Thymus (tissue), 11 donors: ENCODE results near the gene BTN3A1. TPM values are rescaled to one million over a fixed set of nuclear protein-coding genes. Genes with fewer than 3 reads are reported as not detected.
"Not testable (repeated sequence)": the region's sequence is repeated elsewhere in the genome, so short reads cannot be mapped to it uniquely, and the experiment has no call there.

Experiments used
- DNase-seq, 9 donors: peaks; one replicate each; pipeline ENCODE4 v3.0.0-alpha.2; 2013; ENCODE audit warnings: low spot score in 9 of 9, low read depth in 6 of 9, missing footprints in 1 of 9
- H3K27ac ChIP-seq, 2 donors: one replicate each; pipeline ENCODE4 v1.5.1; 2013; ENCODE audit warnings: control low read depth in 1 of 2, low read depth in 1 of 2, low read length in 1 of 2, mild to moderate bottlenecking in 1 of 2, moderate library complexity in 1 of 2
- H3K27me3 ChIP-seq, 2 donors: one replicate each; pipeline ENCODE4 v1.5.1; 2013; ENCODE audit warnings: low read length in 1 of 2; ENCODE audit not compliant: control insufficient read depth in 2 of 2, insufficient read depth in 1 of 2
- H3K36me3 ChIP-seq, 2 donors: one replicate each; pipeline ENCODE4 v1.5.1; 2013; ENCODE audit warnings: low read length in 1 of 2, mild to moderate bottlenecking in 1 of 2, moderate library complexity in 1 of 2; ENCODE audit not compliant: control insufficient read depth in 2 of 2, insufficient read depth in 2 of 2
- H3K4me1 ChIP-seq, 2 donors: one replicate each; pipeline ENCODE4 v1.5.1; 2013; ENCODE audit warnings: low read length in 2 of 2; ENCODE audit not compliant: control insufficient read depth in 2 of 2, insufficient read depth in 2 of 2
- H3K4me3 ChIP-seq, 2 donors: one replicate each; pipeline ENCODE4 v1.5.1; 2013; ENCODE audit warnings: low read length in 2 of 2, control low read depth in 1 of 2, mild to moderate bottlenecking in 1 of 2
- H3K9me3 ChIP-seq, 2 donors: one replicate each; pipeline ENCODE4 v1.5.1; 2013; ENCODE audit warnings: low read length in 1 of 2, mild to moderate bottlenecking in 1 of 2; ENCODE audit not compliant: control insufficient read depth in 2 of 2, insufficient read depth in 1 of 2
- WGBS: extraction: QIAGEN DNeasy Blood & Tissue Kit; methylation state at CpG from one replicate; pipeline ENCODE4 v1.1.7; 2013; 5-methylcytosine and 5-hydroxymethylcytosine counted together
- polyA plus RNA-seq: library from polyadenylated mRNA; stranded (reverse); fragments of 200-250 nt; gene quantifications from one replicate; pipeline ENCODE4 v1.2.3, GENCODE V29; 2013
- total RNA-seq: library from RNA; stranded (reverse); fragments of 120-200 nt; gene quantifications from one replicate; pipeline ENCODE4 v1.2.4, GENCODE V29; 2013
- donor health status: healthy.

The BTN3A1 gene
- total and polyA plus RNA-seq, 2 donors, result 27.5 to 32.7 TPM

DNA sequence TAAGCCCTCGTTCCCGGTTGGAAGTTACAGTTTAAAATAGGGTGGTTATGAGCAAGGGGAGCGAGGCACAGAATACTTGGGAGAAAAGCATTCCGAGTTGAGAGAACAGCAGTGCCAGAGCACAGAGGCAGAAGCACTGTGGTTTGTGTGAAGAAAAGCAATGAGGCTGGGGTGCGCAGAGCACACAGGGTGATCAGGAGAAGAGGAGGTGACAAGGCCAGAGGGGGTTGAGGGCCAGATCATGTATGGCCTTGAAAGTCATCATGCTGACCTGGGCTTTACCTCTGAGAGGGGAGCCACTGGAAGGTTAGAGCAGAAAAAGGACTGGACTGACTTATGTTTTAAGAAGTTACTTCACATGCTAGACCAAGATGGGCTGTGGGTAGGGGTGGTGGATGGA, 40.5 kb upstream of the BTN3A1 start:
- WGBS, result 94% methylated on average over 5 of the region's 5 CpGs
- peaks cover 17 to 36% of the 10 kb centered on the region in 2 donors for H3K4me1 ChIP-seq
- H3K4me3 ChIP-seq, result no peak overlapping the region
- no peaks in the 10 kb centered on the region for H3K9me3 ChIP-seq
- no peaks in the 10 kb centered on the region for H3K36me3 ChIP-seq
- H3K27ac ChIP-seq, result peak overlapping the region; percentile 36 to 67
- no peak for DNase-seq
- no peaks in the 10 kb centered on the region for H3K27me3 ChIP-seq

DNA sequence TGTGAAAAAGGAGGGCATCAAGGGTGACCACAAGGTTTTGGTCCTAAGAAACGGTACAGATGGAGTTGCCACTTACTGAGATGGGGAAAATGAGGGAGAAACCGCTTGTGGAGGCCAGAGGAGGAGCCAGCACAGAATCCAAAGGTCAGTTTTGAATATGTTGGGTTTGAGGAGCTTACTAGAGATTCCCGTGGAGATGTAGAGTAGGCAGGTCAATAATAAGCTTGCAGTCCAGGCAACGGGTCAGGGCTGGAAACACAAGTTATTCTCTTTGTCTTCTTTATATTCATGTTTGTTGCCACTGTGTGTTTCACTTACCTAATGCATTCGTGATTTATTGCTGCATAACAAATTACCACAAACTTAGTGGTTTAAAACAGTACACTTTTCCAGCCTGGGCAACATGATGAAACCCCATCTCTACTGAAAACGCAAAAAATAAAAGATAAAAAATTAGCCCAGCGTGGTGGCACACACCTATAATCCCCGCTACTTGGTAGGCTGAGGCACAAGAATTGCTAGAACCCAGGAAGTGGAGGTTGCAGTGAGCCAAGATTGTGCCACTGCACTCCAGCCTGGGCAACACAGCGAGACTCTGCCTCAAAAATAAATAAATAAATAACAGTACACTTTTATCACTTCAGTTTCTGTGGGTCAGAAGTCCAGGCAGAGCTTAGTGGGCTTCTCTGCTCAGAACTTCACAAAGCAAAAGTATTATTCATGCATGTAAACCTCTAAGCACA, 39.8 kb upstream of the BTN3A1 start:
- no peaks in the 10 kb centered on the region for H3K9me3 ChIP-seq
- H3K36me3 ChIP-seq, result no peaks in the 10 kb centered on the region
- no peak overlapping the region for H3K27ac ChIP-seq
- no peak for DNase-seq
- peaks cover 20 to 41% of the 10 kb centered on the region in 2 donors for H3K4me1 ChIP-seq
- H3K27me3 ChIP-seq, result no peaks in the 10 kb centered on the region
- 96% methylated on average over 9 of the region's 9 CpGs for WGBS
- no peak overlapping the region for H3K4me3 ChIP-seq

DNA sequence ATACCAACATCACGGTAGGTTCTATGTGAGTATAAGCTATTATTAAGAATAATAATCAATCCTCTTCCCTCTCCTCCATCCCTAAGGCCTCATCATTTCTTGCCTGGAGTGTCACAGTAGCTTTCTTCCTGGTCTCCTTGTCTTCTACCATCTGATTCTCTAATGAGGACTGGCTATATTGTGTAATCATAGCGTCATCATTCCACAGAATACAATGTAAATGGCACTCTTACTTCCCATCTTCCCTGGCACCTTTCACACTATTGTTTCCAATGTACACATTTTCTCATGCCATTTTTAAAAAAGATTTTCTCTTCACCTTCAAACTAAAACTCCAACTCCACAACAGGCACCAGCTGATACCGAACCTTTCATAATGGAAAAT, 39.2 kb upstream of the BTN3A1 start:
- DNase-seq, result no peak
- H3K4me1 ChIP-seq, result peaks cover 21 to 41% of the 10 kb centered on the region in 2 donors
- H3K9me3 ChIP-seq, result no peaks in the 10 kb centered on the region
- H3K27me3 ChIP-seq, result no peaks in the 10 kb centered on the region
- WGBS, result 98% methylated on average over 3 of the region's 3 CpGs
- H3K27ac ChIP-seq, result no peak overlapping the region
- H3K36me3 ChIP-seq, result no peaks in the 10 kb centered on the region
- H3K4me3 ChIP-seq, result no peak overlapping the region

DNA sequence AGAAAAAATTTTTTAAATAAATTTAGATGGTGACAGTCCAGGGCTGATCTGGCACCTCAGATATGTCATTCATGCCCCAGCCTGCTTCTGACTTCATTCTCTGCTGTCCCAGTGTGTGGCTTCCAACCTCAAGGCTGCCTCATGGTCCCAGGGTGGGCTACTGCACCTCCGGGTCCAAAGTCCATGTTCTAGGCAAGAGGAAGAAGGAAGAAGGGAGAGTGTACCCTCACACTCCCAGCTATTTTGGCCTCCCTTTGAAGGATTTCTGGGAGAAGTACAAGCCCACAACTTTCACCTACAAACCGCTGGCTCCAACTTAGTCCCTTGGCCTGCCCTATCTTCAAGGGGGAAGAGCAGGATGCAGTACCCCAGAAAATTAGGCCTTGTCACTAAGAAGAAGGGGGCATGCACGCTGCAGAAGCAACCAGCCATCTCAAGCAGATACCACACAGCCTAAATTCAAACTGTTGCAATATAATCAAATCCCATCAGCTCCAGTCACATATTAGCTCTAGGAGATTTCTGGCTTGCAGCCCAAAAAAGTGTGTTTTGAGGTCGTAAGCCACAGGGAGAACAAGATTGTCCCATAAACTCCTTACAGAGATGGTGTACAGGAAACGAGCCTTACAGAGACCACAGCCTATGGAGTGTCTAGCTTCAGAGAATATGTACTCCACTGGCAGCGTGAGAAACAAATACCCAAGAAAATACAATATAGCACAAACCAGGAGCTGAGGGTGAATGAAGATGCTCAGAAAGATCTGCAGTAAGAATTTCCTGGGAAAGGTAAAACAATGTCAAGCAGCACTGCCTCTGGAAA, 38.0 kb upstream of the BTN3A1 start:
- Histone ChIP-seq H3K9me3 (no peaks in the 10 kb centered on the region), H3K4me1 (peaks cover 21 to 41% of the 10 kb centered on the region in 2 donors), H3K36me3 (peaks cover 0 to 3% of the 10 kb centered on the region in 2 donors), H3K27ac (peak overlapping the region; percentile 92 to 99), H3K27me3 (no peaks in the 10 kb centered on the region), H3K4me3 (peak overlapping the region; percentile 74 to 78)
- DNase-seq, result peak in 3 of 9 donors; percentile 35 to 74 (median 59)
- WGBS, result 44% methylated on average over 6 of the region's 6 CpGs

DNA sequence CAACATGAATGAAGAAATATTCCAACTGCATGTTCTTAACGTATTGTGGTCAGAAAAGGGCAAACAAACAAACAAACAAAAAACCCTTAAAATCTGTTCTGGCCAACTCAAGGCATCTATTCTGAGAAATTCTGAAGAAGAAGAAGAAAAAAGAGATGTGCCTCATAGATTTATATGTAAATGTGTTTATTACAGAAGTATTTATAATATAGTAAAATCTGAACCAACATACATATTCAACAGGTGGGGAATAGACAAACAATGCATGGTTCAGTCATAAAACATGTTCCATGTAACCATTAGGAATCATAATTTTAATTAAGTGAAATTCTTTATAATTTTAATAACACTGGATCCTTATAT, 36.5 kb upstream of the BTN3A1 start:
- no peaks in the 10 kb centered on the region for H3K27me3 ChIP-seq
- 0% methylated on average over 1 of the region's 1 CpG for WGBS
- peaks cover 11 to 12% of the 10 kb centered on the region in 2 donors for H3K36me3 ChIP-seq
- no peak for DNase-seq
- peaks cover 17 to 44% of the 10 kb centered on the region in 2 donors for H3K4me1 ChIP-seq
- H3K4me3 ChIP-seq, result peak overlapping the region; percentile 74 to 78
- H3K27ac ChIP-seq, result peak overlapping the region; percentile 95 to 99
- H3K9me3 ChIP-seq, result no peaks in the 10 kb centered on the region

DNA sequence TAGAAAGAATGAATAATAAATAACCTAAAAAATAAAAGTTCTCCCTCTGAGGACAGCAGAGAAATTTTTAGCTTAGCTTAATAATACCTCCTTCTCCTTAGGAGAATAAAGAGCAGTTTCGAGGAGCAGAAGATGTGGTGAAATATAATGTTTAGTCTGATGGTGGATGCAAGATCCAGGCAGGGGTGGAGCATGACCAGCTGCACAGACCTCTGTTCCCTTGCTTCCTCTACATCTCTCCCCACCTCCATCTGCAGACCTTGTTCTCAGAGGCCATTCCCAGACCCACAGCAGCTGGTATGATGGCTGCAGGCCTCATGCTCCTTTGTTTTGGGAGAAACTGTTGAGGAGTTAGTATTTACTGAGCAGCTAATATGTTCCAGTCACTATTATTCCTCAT, 35.6 kb upstream of the BTN3A1 start:
- Histone ChIP-seq H3K27ac (peak overlapping the region; percentile 3 to 33), H3K27me3 (no peaks in the 10 kb centered on the region), H3K4me1 (peaks cover 11 to 36% of the 10 kb centered on the region in 2 donors), H3K9me3 (no peaks in the 10 kb centered on the region), H3K36me3 (peaks cover 12 to 15% of the 10 kb centered on the region in 2 donors), H3K4me3 (peak overlapping the region; percentile 3 to 29)
- DNase-seq, result peak in 2 of 9 donors; percentile 23 to 46
- 9% methylated on average over 1 of the region's 1 CpG for WGBS

DNA sequence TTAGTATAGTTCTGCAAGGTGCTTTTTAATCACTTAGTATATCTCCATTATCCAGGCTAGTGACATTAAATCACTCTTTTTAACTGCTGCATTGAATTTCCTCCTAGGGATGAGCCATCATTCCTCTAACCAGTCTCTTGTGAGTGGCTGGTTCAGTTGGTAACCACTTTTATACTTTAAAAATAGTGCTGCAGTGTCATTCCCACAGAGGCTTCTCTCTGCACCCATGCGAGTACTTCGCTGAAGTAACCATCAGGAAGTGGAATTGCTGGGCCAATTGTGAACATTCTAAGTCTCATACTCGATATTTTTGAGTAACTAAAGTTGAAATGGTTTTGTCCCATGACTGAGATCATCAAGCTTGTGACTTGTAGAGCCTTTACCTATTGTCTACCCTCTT, 35.0 kb upstream of the BTN3A1 start:
- no peak for DNase-seq
- H3K9me3 ChIP-seq, result no peaks in the 10 kb centered on the region
- peak overlapping the region in 1 of 2 donors; percentile 34 for H3K27ac ChIP-seq
- 9% methylated on average over 3 of the region's 3 CpGs for WGBS
- peaks cover 11 to 29% of the 10 kb centered on the region in 2 donors for H3K4me1 ChIP-seq
- H3K4me3 ChIP-seq, result no peak overlapping the region
- no peaks in the 10 kb centered on the region for H3K27me3 ChIP-seq
- peaks cover 13 to 20% of the 10 kb centered on the region in 2 donors for H3K36me3 ChIP-seq

DNA sequence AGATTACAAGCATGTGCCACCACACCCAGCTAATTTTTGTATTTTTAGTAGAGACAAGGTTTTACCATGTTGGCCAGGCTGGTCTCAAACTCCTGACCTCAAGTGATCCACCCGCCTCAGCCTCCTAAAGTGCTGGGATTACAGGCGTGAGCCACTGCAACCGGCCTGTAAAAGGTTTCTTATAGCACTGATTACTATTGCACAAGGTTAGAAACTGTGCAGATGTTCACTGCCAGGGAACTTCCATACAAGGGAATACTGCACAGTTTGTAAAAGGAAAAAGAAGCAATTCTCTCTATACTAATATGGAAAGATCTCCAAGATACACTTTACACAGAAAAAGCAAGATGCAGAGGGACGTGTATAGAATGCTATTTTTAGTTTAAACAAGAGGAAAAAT, 30.3 kb upstream of the BTN3A1 start:
- H3K27ac ChIP-seq, DNase-seq, H3K9me3 ChIP-seq, H3K27me3 ChIP-seq, H3K4me3 ChIP-seq: not testable (repeated sequence)
- Histone ChIP-seq H3K4me1 (peaks cover 2 to 17% of the 10 kb centered on the region in 2 donors), H3K36me3 (peaks cover 43 to 62% of the 10 kb centered on the region in 2 donors)
- 95% methylated on average over 4 of the region's 4 CpGs for WGBS
